Measurements from ENCODE around the gene PKD1. TPM values are rescaled to one million over a fixed set of nuclear protein-coding genes. Genes with fewer than 3 reads are reported as not detected.

The PKD1 gene
- total and polyA plus RNA-seq, 2 of the 13 experiments (the other 11 are each of a cell fraction or from before 2014, with no cell fraction given): 22.1 to 23.0 TPM

GRCh38 chr16:2151188-2152091 is 15.7 kb upstream of the PKD1 start (continued):
- TF ChIP-seq NRL (CRISPR knock-in tag; IDR thresholded peaks at IDR 0.05; ENCODE audit: borderline replicate concordance) (peak; percentile 24; the same call in 1 of the 2 replicates), ZNF629 (CRISPR knock-in tag; conservative IDR thresholded peaks at IDR 0.05) (peak; percentile 88), AGO2 (optimal IDR thresholded peaks at IDR 0.05; ENCODE audit: low read depth, low read length) (peak; percentile 98), LRRFIP1 (CRISPR knock-in tag; conservative IDR thresholded peaks at IDR 0.05) (no peak), MBNL3 (CRISPR knock-in tag; conservative IDR thresholded peaks at IDR 0.05) (no peak), ATF7-NPFF (CRISPR knock-in tag; IDR thresholded peaks at IDR 0.05; ENCODE audit: low read depth) (0 out of 2 replicates have a peak, but pooled peaks have one; percentile 10), ZC3H4 (CRISPR knock-in tag; IDR thresholded peaks at IDR 0.05; ENCODE audit: borderline replicate concordance) (peak; percentile 29; the same call in 1 of the 2 replicates), ZNF580 (CRISPR knock-in tag; IDR thresholded peaks at IDR 0.05; ENCODE audit: borderline replicate concordance, low read depth) (no peak), ZNF142 (CRISPR knock-in tag; IDR thresholded peaks at IDR 0.05) (peak; percentile 72; the same call in 1 of the 2 replicates), EEA1 (CRISPR knock-in tag; IDR thresholded peaks at IDR 0.05; ENCODE audit: borderline replicate concordance) (no peak), ZNF460 (CRISPR knock-in tag; IDR thresholded peaks at IDR 0.05; ENCODE audit: borderline replicate concordance) (no peak), ELF3 (CRISPR knock-in tag; IDR thresholded peaks at IDR 0.05) (no peak), ZNF143 (CRISPR knock-in tag; IDR thresholded peaks at IDR 0.05) (peak; percentile 28; the same call in 1 of the 2 replicates), NFATC3 (CRISPR knock-in tag; IDR thresholded peaks at IDR 0.05) (no peak), ZNF101 (CRISPR knock-in tag; IDR thresholded peaks at IDR 0.05; ENCODE audit: borderline replicate concordance, low read depth) (no peak)
